ENCODE results near the gene SYNE4. TPM values are rescaled to one million over a fixed set of nuclear protein-coding genes. Genes with fewer than 3 reads are reported as not detected.
A peak's percentile ranks its signal among the peaks of the same experiment; 100 is the strongest.

The SYNE4 gene
- total and polyA plus RNA-seq, 2 of the 4 experiments (the other 2 are of a cell fraction): 0.27 TPM; not detected in 1

DNA sequence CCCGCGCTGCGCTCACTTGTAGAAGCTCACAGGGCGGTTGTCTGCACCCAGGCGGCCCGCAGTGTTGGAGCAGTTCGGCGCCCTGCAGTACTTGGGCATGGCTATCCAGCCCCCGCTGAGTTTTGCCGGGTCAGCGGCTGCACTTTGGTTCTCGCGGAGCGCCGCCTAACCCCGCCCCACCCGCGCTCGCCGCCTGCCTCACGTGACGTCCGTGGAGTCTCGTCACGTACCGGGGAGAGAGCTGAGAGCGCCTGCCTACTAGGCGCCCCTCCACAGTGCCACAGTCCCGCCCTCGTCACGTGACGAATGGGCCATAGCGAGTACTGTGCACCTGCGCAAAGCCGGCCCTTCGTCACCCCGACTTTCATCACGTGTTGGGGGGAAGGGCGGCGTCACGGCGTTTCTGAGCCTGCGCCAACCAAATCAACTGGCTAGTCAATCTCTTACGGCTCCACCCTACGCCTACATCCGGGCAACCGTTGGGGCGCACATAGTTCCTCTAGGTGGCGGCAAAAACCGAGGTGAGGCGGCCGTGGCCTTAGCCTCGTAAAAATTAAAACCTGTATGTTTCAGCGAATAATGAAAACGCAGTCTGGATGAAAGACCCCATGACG lies 45.6 kb upstream of the SYNE4 start, which contains the start of gene THAP8:
THAP8 (minus strand) TSS at position 167 of the 614 bp plus-strand sequence; CDS start at position 99, 68 bp downstream.
- ATAC-seq (ENCODE audit: low read depth) (peak; percentile 89), DNase-seq (peak; percentile 99)
- Histone ChIP-seq H3K9me1 (ENCODE audit: insufficient read depth, low read length) (peaks cover 4% of the 10 kb centered on the region; the same call in 1 of the 2 replicates), H2AK5ac (ENCODE audit: low read depth, low read length) (peak within 1 kb of the TSS; percentile 55), H2BK15ac (ENCODE audit: low read depth, low read length) (peak within 1 kb of the TSS; percentile 66; the same call in 1 of the 3 replicates), H3K79me1 (ENCODE audit: low read depth in 1 of 2, low read length in 2 of 2) (peaks cover 41 to 55% of the 10 kb centered on the region in 2 experiments), H4K91ac (ENCODE audit: insufficient read depth, low read depth, low read length) (peak within 1 kb of the TSS; percentile 84), H4K20me1 (ENCODE audit: insufficient read depth, low read length) (peaks cover 3% of the 10 kb centered on the region), H3K4me3 (ENCODE audit: insufficient read depth, low read depth, low read length) (peak within 1 kb of the TSS; percentile 76), H3K14ac (replicated peaks; ENCODE audit: low read depth, low read length) (peak within 1 kb of the TSS; percentile 90), H3K18ac (ENCODE audit: low read depth, low read length) (peak within 1 kb of the TSS; percentile 64), H4K5ac (ENCODE audit: low read depth, low read length) (peak within 1 kb of the TSS; percentile 72), H4K8ac (ENCODE audit: low read depth in 2 of 2, low read length in 2 of 2) (peak within 1 kb of the TSS; percentile 11 to 95), H3K36me3 (ENCODE audit: control insufficient read depth, insufficient read depth, low read length) (no peaks in the 10 kb centered on the region), H3K23ac (ENCODE audit: low read depth, low read length) (peak within 1 kb of the TSS; percentile 94), H2BK20ac (ENCODE audit: low read depth, low read length) (peak within 1 kb of the TSS; percentile 4; the same call in 1 of the 2 replicates), H2BK5ac (ENCODE audit: low read depth, low read length, poor library complexity, severe bottlenecking) (peak within 1 kb of the TSS; percentile 91), H3K27ac (ENCODE audit: insufficient read depth, low read length) (peak within 1 kb of the TSS; percentile 81), H3K27me3 (ENCODE audit: control insufficient read depth, insufficient read depth, low read length) (no peaks in the 10 kb centered on the region), H2BK120ac (ENCODE audit: low read depth, low read length) (peak within 1 kb of the TSS; percentile 85), H2AFZ (replicated peaks; ENCODE audit: low read length, poor library complexity) (peak within 1 kb of the TSS; percentile 99), H2AK9ac (replicated peaks; ENCODE audit: low read depth, low read length, poor library complexity) (peak within 1 kb of the TSS; percentile 94), H3K4me1 (ENCODE audit: control insufficient read depth, insufficient read depth, low read length) (no peaks in the 10 kb centered on the region), H3K9ac (ENCODE audit: low read depth, low read length) (peak within 1 kb of the TSS; percentile 88), H3K9me3 (ENCODE audit: control insufficient read depth, insufficient read depth, low read length) (no peaks in the 10 kb centered on the region), H3K4me2 (ENCODE audit: low read depth, low read length) (peak within 1 kb of the TSS; percentile 94), H3K4ac (ENCODE audit: low read depth, low read length) (peak within 1 kb of the TSS; percentile 86), H3K56ac (ENCODE audit: extremely low read depth, insufficient read depth, low read length) (peak within 1 kb of the TSS; percentile 71)
- CTCF ChIA-PET: no interaction called here
- in situ Hi-C loops (cut with MboI; ENCODE audit: low sequenced_read_pairs) (no loop called here), dilution Hi-C loops (cut with HindIII; ENCODE audit: low sequenced_read_pairs, unreplicated experiment) (no loop called here), intact Hi-C loops (cut with micrococcal nuclease) (loop anchor here (1.0 to 5.0 kb wide), 4 partner anchors 12 to 117 kb away; partner anchors contain the start of genes ALKBH6, LRFN3 and SDHAF1)
- BruUV-seq (replicated peaks): no TSS peak
- POLR2A ChIA-PET (ENCODE audit: unreplicated experiment): interaction anchor here (0.6 to 1.0 kb wide), 2 partner anchors 25 to 116 kb away, joined by 3 to 5 read pairs; no protein-coding TSS in a partner anchor
- 0% methylated on average over 27 of the region's 56 CpGs; no CpG with 5 or more reads in 1 of the 2 experiments for WGBS, 2 experiments (ENCODE audit: extremely low coverage in 2 of 2, insufficient read length in 1 of 2)
- TF ChIP-seq, protein P1, sequence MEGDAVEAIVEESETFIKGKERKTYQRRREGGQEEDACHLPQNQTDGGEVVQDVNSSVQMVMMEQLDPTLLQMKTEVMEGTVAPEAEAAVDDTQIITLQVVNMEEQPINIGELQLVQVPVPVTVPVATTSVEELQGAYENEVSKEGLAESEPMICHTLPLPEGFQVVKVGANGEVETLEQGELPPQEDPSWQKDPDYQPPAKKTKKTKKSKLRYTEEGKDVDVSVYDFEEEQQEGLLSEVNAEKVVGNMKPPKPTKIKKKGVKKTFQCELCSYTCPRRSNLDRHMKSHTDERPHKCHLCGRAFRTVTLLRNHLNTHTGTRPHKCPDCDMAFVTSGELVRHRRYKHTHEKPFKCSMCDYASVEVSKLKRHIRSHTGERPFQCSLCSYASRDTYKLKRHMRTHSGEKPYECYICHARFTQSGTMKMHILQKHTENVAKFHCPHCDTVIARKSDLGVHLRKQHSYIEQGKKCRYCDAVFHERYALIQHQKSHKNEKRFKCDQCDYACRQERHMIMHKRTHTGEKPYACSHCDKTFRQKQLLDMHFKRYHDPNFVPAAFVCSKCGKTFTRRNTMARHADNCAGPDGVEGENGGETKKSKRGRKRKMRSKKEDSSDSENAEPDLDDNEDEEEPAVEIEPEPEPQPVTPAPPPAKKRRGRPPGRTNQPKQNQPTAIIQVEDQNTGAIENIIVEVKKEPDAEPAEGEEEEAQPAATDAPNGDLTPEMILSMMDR (conservative IDR thresholded peaks at IDR 0.05; ENCODE audit: low read depth, low read length): peak; percentile 55
- TF ChIP-seq BHLHE40 (IDR thresholded peaks at IDR 0.05; ENCODE audit: low read depth, low read length) (peak; percentile 100), POLR2A (IDR thresholded peaks at IDR 0.05; ENCODE audit: low read depth, low read length) (peak; percentile 72), NFE2L2 (IDR thresholded peaks at IDR 0.05; ENCODE audit: low read depth, low read length) (0 out of 2 replicates have a peak, but pooled peaks have one; percentile 5), RCOR1 (IDR thresholded peaks at IDR 0.05; ENCODE audit: insufficient replicate concordance, low read length) (no peak), MAZ (IDR thresholded peaks at IDR 0.05; ENCODE audit: borderline replicate concordance, low read depth, low read length) (peak; percentile 90; the same call in 1 of the 2 replicates), FOS (IDR thresholded peaks at IDR 0.05; ENCODE audit: low read depth, low read length) (peak; percentile 37; the same call in 1 of the 2 replicates), MAFK (IDR thresholded peaks at IDR 0.05; ENCODE audit: low read depth, low read length) (peak; percentile 49; the same call in 1 of the 2 replicates), MXI1 (IDR thresholded peaks at IDR 0.05; ENCODE audit: borderline replicate concordance, low read depth, low read length) (no peak), CEBPB (IDR thresholded peaks at IDR 0.05; ENCODE audit: low read depth, low read length) (peak; percentile 51; the same call in 1 of the 2 replicates)
- TF ChIP-seq, protein P2, sequence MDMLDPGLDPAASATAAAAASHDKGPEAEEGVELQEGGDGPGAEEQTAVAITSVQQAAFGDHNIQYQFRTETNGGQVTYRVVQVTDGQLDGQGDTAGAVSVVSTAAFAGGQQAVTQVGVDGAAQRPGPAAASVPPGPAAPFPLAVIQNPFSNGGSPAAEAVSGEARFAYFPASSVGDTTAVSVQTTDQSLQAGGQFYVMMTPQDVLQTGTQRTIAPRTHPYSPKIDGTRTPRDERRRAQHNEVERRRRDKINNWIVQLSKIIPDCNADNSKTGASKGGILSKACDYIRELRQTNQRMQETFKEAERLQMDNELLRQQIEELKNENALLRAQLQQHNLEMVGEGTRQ (IDR thresholded peaks at IDR 0.05; ENCODE audit: low read depth, low read length): peak; percentile 100
